ENCODE measurements around the gene KCNF1. TPM values are rescaled to one million over a fixed set of nuclear protein-coding genes. Genes with fewer than 3 reads are reported as not detected.

The KCNF1 gene
- total and polyA plus RNA-seq, 2 of the 8 experiments (the other 6 are each of a cell fraction or from before 2014, with no cell fraction given) = 0.48 to 1.5 TPM

GRCh38 chr2:10930721-10931516 is 19.2 kb downstream of the KCNF1 start:
- no peaks in the 10 kb centered on the region for H3K79me2 ChIP-seq (ENCODE audit: control insufficient read depth in 1 of 2, insufficient read depth in 2 of 2, low read length in 2 of 2)
- no peaks in the 10 kb centered on the region for H3K79me1 ChIP-seq (ENCODE audit: low read depth, low read length)
- WGBS, 2 experiments (ENCODE audit: extremely low coverage in 1 of 2, insufficient coverage in 1 of 2, insufficient read length in 1 of 2, insufficient replicate concordance in 2 of 2, low coverage in 1 of 2, low lambda C conversion rate in 2 of 2, missing lambda C conversion rate in 1 of 2) = 86% methylated on average over 12 of the region's 12 CpGs; no CpG with 5 or more reads in 1 of the 2 experiments
- H3K4ac ChIP-seq (replicated peaks; ENCODE audit: insufficient read length, low read depth, low read length) = no peak overlapping the region
- no peak overlapping the region for H2BK12ac ChIP-seq (ENCODE audit: low read depth, low read length)
- H3K18ac ChIP-seq (ENCODE audit: extremely low read depth, low read length) = no peak overlapping the region
- peaks cover under 1 to 14% (median 4%) of the 10 kb centered on the region in 4 experiments; a peak in 6 of 7 replicates for H3K4me1 ChIP-seq (replicated peaks in 1 of 4; ENCODE audit: control insufficient read depth in 3 of 4, insufficient read depth in 4 of 4, low read length in 3 of 4)
- TF ChIP-seq CTCF (IDR thresholded peaks at IDR 0.05; ENCODE audit: control extremely low read depth in 1 of 3, insufficient read depth in 1 of 3, low read depth in 1 of 3, low read length in 3 of 3) (no peak), MAFK (IDR thresholded peaks at IDR 0.05; ENCODE audit: low read depth, low read length) (no peak), RAD21 (IDR thresholded peaks at IDR 0.05 in 1 of 2, conservative IDR thresholded peaks at IDR 0.05 in 1 of 2; ENCODE audit: low read depth in 2 of 2, low read length in 2 of 2) (peak; percentile 5 to 34; a peak in 2 of 4 replicates), SRF (IDR thresholded peaks at IDR 0.05; ENCODE audit: low read depth, low read length) (no peak), CHD2 (IDR thresholded peaks at IDR 0.05; ENCODE audit: low read length) (no peak)
- TF ChIP-seq, protein P1, sequence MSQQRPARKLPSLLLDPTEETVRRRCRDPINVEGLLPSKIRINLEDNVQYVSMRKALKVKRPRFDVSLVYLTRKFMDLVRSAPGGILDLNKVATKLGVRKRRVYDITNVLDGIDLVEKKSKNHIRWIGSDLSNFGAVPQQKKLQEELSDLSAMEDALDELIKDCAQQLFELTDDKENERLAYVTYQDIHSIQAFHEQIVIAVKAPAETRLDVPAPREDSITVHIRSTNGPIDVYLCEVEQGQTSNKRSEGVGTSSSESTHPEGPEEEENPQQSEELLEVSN (IDR thresholded peaks at IDR 0.05) = no peak
- no peak overlapping the region for H2BK20ac ChIP-seq (ENCODE audit: low read length)
- H3K9ac ChIP-seq (replicated peaks in 1 of 4; ENCODE audit: extremely low read depth in 1 of 4, low read depth in 3 of 4, low read length in 3 of 4) = no peak overlapping the region
- H3K4me3 ChIP-seq (ENCODE audit: extremely low read depth in 1 of 4, insufficient read depth in 2 of 4, low read depth in 3 of 4, low read length in 4 of 4) = no peak overlapping the region
- no peak overlapping the region for H3K56ac ChIP-seq (replicated peaks; ENCODE audit: insufficient read length, low read depth, low read length)
- no peak overlapping the region for H4K5ac ChIP-seq (ENCODE audit: insufficient read length, low read depth, low read length)
- DNase-seq (ENCODE audit: low read depth in 1 of 2, low spot score in 2 of 2) (no peak), FAIRE-seq (no peak)
- no peak overlapping the region for H4K8ac ChIP-seq (ENCODE audit: extremely low read depth, insufficient read depth, low read length)
- ChIA-PET CTCF (ENCODE audit: partially characterized antibody) (interaction anchor here (0.8 to 11.9 kb wide), 9 partner anchors 10 to 194 kb away, joined by 3 to 125 read pairs (median 4); partner anchors contain the start of gene KCNF1), POLR2A (ENCODE audit: partially characterized antibody) (no interaction called here)
- H3K27me3 ChIP-seq (replicated peaks in 1 of 4; ENCODE audit: control insufficient read depth in 3 of 4, extremely low read depth in 1 of 4, insufficient read depth in 3 of 4, low read length in 3 of 4) = no peaks in the 10 kb centered on the region
- H2BK120ac ChIP-seq (replicated peaks; ENCODE audit: low read depth, low read length) = no peak overlapping the region
- no peaks in the 10 kb centered on the region for H3K36me3 ChIP-seq (ENCODE audit: control insufficient read depth in 2 of 4, insufficient read depth in 4 of 4, low read length in 3 of 4)
- no peak overlapping the region for H2AK5ac ChIP-seq (ENCODE audit: low read depth, low read length)
- H3K27ac ChIP-seq (ENCODE audit: low read depth, low read length) = no peak overlapping the region
- H3K9me3 ChIP-seq (ENCODE audit: insufficient read depth in 2 of 2, low read depth in 1 of 2, low read length in 1 of 2) = no peaks in the 10 kb centered on the region
- H3K14ac ChIP-seq (ENCODE audit: insufficient read length) = no peak overlapping the region
- H2AFZ ChIP-seq (ENCODE audit: low read length) = no peak overlapping the region
- H4K20me1 ChIP-seq (replicated peaks in 1 of 2; ENCODE audit: control insufficient read depth in 1 of 2, insufficient read depth in 2 of 2, low read length in 2 of 2) = no peaks in the 10 kb centered on the region
- no peak overlapping the region for H3K23ac ChIP-seq (ENCODE audit: insufficient read length)
- no peak overlapping the region for H3K4me2 ChIP-seq (ENCODE audit: insufficient read depth in 1 of 2, low read depth in 2 of 2, low read length in 2 of 2)
- no peaks in the 10 kb centered on the region; the same call in 1 of the 2 replicates for H3K23me2 ChIP-seq (ENCODE audit: low read depth, low read length)
- no peak overlapping the region for H2BK5ac ChIP-seq (ENCODE audit: low read depth, low read length)
- 0 out of 2 replicates have a peak overlapping the region, but pooled peaks have one; percentile 9 for H2BK15ac ChIP-seq (ENCODE audit: low read length)
- no peak overlapping the region for H4K91ac ChIP-seq (replicated peaks; ENCODE audit: insufficient read length, low read length)
